Hepatocyte (in vitro differentiated cells): ENCODE measurements around the gene IGSF8. TPM values are rescaled to one million over a fixed set of nuclear protein-coding genes. Genes with fewer than 3 reads are reported as not detected.

ENCODE experiments used
- DNase-seq: peaks from one replicate; pipeline ENCODE4 v3.0.0-alpha.2; 2016; ENCODE audit warnings: low spot score
- H2AFZ ChIP-seq: fragments of 200-600 bp; sonication (generic); 2 replicates; pipeline ENCODE4 v1.6.0; 2016; ENCODE audit warnings: antibody characterized with exemption, mild to moderate bottlenecking
- H3K27ac ChIP-seq: fragments of 200-600 bp; sonication (generic); 2 replicates; pipeline ENCODE4 v1.5.1; 2016; ENCODE audit warnings: mild to moderate bottlenecking
- H3K27me3 ChIP-seq: fragments of 200-600 bp; sonication (generic); 2 replicates; pipeline ENCODE4 v1.6.1; 2016
- H3K36me3 ChIP-seq: fragments of 200-600 bp; sonication (generic); replicated peaks from 2 replicates; pipeline ENCODE4 v1.5.1; 2016; ENCODE audit warnings: low read depth; ENCODE audit not compliant: insufficient read depth
- H3K4me1 ChIP-seq: fragments of 200-600 bp; sonication (generic); 2 replicates; pipeline ENCODE4 v1.5.1; 2016; ENCODE audit warnings: mild to moderate bottlenecking, moderate library complexity; ENCODE audit not compliant: insufficient read depth
- H3K4me2 ChIP-seq: fragments of 200-600 bp; sonication (generic); 2 replicates; pipeline ENCODE4 v1.6.0; 2016
- H3K4me3 ChIP-seq: fragments of 200-600 bp; sonication (generic); 2 replicates; pipeline ENCODE4 v1.5.1; 2016; ENCODE audit warnings: mild to moderate bottlenecking
- H3K79me2 ChIP-seq: fragments of 200-600 bp; sonication (generic); 2 replicates; pipeline ENCODE4 v1.6.0; 2017; ENCODE audit warnings: mild to moderate bottlenecking
- H3K9me2 ChIP-seq: fragments of 200-600 bp; sonication (generic); replicated peaks from 2 replicates; pipeline ENCODE4 v1.6.0; 2017; ENCODE audit warnings: mild to moderate bottlenecking; ENCODE audit not compliant: insufficient read depth
- H3K9me3 ChIP-seq: fragments of 200-600 bp; sonication (generic); 2 replicates; pipeline ENCODE4 v1.5.1; 2016; ENCODE audit warnings: low read depth, mild to moderate bottlenecking
- H4K20me1 ChIP-seq: fragments of 200-600 bp; sonication (generic); 2 replicates; pipeline ENCODE4 v1.6.0; 2016; ENCODE audit warnings: mild to moderate bottlenecking; ENCODE audit not compliant: insufficient read depth, poor library complexity, severe bottlenecking
- EZH2 ChIP-seq: fragments of 200-600 bp; sonication (generic); IDR thresholded peaks from 2 replicates; pipeline ENCODE4 v1.6.1; 2016; ENCODE audit warnings: antibody characterized with exemption, mild to moderate bottlenecking, borderline replicate concordance
- EZH2phosphoT487 ChIP-seq: fragments of 200-600 bp; sonication (generic); IDR thresholded peaks from one replicate; pipeline ENCODE4 v1.6.1; 2018; ENCODE audit warnings: antibody characterized with exemption, mild to moderate bottlenecking, low read depth, moderate library complexity; ENCODE audit not compliant: unreplicated experiment, severe bottlenecking
- WGBS: methylation state at CpG from one replicate; pipeline ENCODE4 v1.1.6; 2016; ENCODE audit warnings: low lambda C conversion rate; ENCODE audit errors: missing lambda C conversion rate; 5-methylcytosine and 5-hydroxymethylcytosine counted together
- polyA plus RNA-seq: library from polyadenylated mRNA; unstranded; fragments of >200 nt; fragmentation: Nextera tagmentation; extraction: Ambion mirVana; gene quantifications from 2 replicates; pipeline ENCODE4 v1.2.1, GENCODE V29; 2016
- total RNA-seq: library from RNA; depleted of rRNA; stranded (reverse); fragments of >200 nt; gene quantifications from 2 replicates; pipeline ENCODE4 v1.2.3, GENCODE V29; 2014
- TF ChIP-seq, protein P1 (sequence below): fragments of 200-600 bp; sonication (generic); IDR thresholded peaks from 2 replicates; pipeline ENCODE4 v1.5.1; 2016; ENCODE audit warnings: antibody characterized with exemption, mild to moderate bottlenecking; ENCODE audit not compliant: poor library complexity

Gene IGSF8
- total and polyA plus RNA-seq, 2 experiments from 2014 or later: 36.8 to 54.1 TPM

DNA sequence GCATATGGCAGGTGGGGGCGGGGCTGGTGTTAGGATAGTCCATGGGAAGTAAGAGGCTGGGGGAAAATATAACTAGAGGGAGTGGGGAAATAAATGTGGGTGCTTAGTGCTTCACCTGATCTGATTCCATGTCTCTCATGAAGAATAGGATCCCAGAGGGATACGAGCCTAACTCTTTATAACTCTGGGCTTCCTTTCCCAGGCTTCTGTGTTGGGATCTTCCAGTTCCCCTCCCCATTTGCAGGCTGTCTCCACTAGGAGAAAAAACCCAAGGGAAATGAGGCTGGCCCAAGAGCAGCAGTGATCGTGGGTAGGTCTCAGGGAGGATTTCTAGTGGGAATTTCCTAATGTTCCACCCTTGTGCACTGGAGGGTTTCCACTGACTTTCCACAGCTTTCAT lies 15.5 kb downstream of the IGSF8 start:
- Histone ChIP-seq H3K4me1 (no peaks in the 10 kb centered on the region), H3K27ac (no peak overlapping the region), H3K27me3 (peaks cover 53% of the 10 kb centered on the region), H3K9me3 (no peaks in the 10 kb centered on the region), H4K20me1 (no peaks in the 10 kb centered on the region), H3K4me2 (no peak overlapping the region), H3K9me2 (no peaks in the 10 kb centered on the region), H2AFZ (no peak overlapping the region), H3K4me3 (no peak overlapping the region), H3K79me2 (no peaks in the 10 kb centered on the region), H3K36me3 (no peaks in the 10 kb centered on the region)
- TF ChIP-seq, protein P1, sequence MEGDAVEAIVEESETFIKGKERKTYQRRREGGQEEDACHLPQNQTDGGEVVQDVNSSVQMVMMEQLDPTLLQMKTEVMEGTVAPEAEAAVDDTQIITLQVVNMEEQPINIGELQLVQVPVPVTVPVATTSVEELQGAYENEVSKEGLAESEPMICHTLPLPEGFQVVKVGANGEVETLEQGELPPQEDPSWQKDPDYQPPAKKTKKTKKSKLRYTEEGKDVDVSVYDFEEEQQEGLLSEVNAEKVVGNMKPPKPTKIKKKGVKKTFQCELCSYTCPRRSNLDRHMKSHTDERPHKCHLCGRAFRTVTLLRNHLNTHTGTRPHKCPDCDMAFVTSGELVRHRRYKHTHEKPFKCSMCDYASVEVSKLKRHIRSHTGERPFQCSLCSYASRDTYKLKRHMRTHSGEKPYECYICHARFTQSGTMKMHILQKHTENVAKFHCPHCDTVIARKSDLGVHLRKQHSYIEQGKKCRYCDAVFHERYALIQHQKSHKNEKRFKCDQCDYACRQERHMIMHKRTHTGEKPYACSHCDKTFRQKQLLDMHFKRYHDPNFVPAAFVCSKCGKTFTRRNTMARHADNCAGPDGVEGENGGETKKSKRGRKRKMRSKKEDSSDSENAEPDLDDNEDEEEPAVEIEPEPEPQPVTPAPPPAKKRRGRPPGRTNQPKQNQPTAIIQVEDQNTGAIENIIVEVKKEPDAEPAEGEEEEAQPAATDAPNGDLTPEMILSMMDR: no peak
- no peak for TF ChIP-seq EZH2phosphoT487
- no peak for TF ChIP-seq EZH2
- no peak for DNase-seq
- WGBS: 65% methylated on average over 3 of the region's 3 CpGs

DNA sequence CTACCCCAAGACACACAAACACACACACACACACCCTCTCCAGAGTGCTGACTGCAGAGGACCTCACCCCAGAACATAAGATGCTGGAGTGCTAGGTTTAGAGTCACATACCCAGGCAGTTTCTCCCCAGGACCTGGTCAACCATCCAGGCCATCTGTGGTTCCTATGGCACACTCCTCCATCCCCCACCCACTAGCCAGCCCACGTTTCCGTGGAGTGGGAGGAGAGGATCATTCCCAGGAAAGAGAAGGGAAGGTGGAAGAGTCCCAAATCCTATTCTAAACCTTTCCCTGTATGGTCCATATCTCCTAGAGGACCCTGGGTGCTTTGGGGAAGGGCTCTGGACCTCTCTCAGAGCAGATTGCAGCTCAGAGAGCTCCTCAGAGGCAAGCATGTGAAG lies 15.9 kb downstream of the IGSF8 start:
- Histone ChIP-seq H3K36me3 (no peaks in the 10 kb centered on the region), H3K27me3 (peaks cover 54% of the 10 kb centered on the region), H3K4me2 (no peak overlapping the region), H3K4me3 (no peak overlapping the region), H2AFZ (no peak overlapping the region), H3K9me3 (no peaks in the 10 kb centered on the region), H3K4me1 (no peaks in the 10 kb centered on the region), H3K9me2 (no peaks in the 10 kb centered on the region), H3K27ac (no peak overlapping the region), H3K79me2 (no peaks in the 10 kb centered on the region), H4K20me1 (no peaks in the 10 kb centered on the region)
- TF ChIP-seq EZH2 (no peak), EZH2phosphoT487 (no peak)
- TF ChIP-seq, protein P1: no peak
- WGBS: 50% methylated on average over 2 of the region's 2 CpGs
- DNase-seq: no peak

DNA sequence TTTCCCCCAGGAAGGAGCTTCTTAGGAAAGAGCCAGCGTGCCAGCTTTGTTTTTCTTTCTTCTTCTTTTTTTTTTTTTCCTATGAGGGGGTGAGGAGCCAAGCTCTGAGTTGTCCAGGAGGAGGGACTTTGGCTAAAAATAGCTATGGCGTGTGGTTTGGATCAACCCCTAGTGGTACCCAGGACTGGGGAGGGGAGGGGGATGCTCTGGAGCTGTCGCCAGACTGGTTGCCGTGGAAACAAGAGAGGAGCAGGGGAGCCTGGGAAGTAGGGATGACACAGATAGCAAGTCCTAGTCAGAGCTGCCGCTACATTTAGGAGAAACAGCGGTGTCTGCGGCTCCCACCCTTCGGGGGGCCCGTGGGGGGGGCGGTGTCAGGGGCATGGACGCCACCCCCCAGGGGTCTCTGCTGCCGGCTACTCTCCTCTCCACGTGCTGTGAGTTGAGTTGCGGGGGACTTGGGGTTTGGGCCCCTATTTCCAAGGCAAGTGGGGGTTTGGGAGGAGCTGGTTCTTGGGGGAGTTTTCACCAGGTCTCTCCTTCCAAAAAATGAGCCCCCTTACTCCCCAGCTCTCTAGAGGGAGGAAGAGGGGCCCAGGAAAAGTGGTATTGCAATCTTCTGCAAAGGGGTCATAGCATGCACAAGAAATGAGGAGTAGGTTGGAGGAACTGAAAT lies 17.0 kb downstream of the IGSF8 start, which contains the start of gene KCNJ9:
Gene KCNJ9 (plus strand): TSS at position 278 of the 676 bp plus-strand sequence. CDS start 2,493 bp downstream, outside the sequence.
- no peaks in the 10 kb centered on the region for H3K36me3 ChIP-seq
- H3K9me3 ChIP-seq: no peaks in the 10 kb centered on the region
- no peaks in the 10 kb centered on the region for H4K20me1 ChIP-seq
- WGBS: 39% methylated on average over 13 of the region's 14 CpGs
- TF ChIP-seq, protein P1: no peak
- no peak for TF ChIP-seq EZH2
- no peak for TF ChIP-seq EZH2phosphoT487
- H3K27me3 ChIP-seq: peaks cover 62% of the 10 kb centered on the region
- no peak within 1 kb of the TSS for H2AFZ ChIP-seq
- H3K4me3 ChIP-seq: no peak within 1 kb of the TSS
- H3K4me2 ChIP-seq: no peak within 1 kb of the TSS
- no peaks in the 10 kb centered on the region for H3K9me2 ChIP-seq
- no peaks in the 10 kb centered on the region for H3K79me2 ChIP-seq
- no peak for DNase-seq
- no peak within 1 kb of the TSS for H3K27ac ChIP-seq
- no peaks in the 10 kb centered on the region for H3K4me1 ChIP-seq
